ENCODE measurements around the gene NOTCH3. TPM values are rescaled to one million over a fixed set of nuclear protein-coding genes. Genes with fewer than 3 reads are reported as not detected.

The NOTCH3 gene
- total RNA-seq, 1 experiment from 2014 or later: 153 TPM

DNA sequence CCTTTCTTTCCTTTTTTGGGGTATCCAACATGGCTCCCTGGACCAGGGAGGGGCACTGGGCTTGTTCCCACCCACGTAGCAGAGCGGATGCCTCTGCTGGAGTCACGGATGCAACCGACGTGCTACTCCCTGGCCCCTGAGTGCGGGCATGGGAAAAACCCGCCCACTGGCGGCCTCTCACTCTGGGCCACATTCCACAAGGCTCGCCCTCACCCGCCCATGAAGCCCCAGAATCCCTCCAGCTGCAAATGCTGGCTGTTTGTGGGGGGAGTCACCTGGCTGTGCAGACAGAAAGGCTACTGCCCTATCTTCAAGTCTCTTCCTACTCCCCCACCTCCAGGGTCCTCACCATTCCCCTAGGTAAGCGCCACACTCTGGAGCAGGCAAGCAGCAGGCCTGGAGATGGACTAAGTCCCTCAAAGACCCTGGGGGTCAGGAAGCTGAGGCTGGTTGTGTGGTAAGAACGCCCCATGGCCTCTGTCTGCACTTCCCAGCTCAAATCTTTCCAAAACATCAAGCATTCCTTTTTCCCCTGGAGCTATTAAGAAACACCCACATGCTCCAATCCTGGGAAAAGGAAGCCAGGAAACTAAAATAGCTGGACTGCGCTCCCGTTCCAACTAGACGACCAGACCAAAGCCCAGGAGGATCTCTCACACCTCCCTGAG lies 49.3 kb upstream of the NOTCH3 start:
- ATAC-seq (no peak), DNase-seq (ENCODE audit: low spot score) (no peak)
- no peak overlapping the region for H3K4me3 Mint-ChIP-seq
- H3K27ac Mint-ChIP-seq: no peak overlapping the region
- no peaks in the 10 kb centered on the region for H3K9me3 Mint-ChIP-seq
- ChIA-PET CTCF (interaction anchor here (0.8 to 4.6 kb wide), 15 partner anchors 9 to 202 kb away, joined by 3 to 61 read pairs (median 9); partner anchors contain the start of genes AKAP8 and EPHX3), POLR2A (interaction anchor here (0.6 to 1.1 kb wide), 2 partner anchors 17 kb away, joined by 3 to 4 read pairs; no protein-coding TSS in a partner anchor)
- H3K27me3 Mint-ChIP-seq (ENCODE audit: low read depth): no peaks in the 10 kb centered on the region
- TF ChIP-seq, protein P1, sequence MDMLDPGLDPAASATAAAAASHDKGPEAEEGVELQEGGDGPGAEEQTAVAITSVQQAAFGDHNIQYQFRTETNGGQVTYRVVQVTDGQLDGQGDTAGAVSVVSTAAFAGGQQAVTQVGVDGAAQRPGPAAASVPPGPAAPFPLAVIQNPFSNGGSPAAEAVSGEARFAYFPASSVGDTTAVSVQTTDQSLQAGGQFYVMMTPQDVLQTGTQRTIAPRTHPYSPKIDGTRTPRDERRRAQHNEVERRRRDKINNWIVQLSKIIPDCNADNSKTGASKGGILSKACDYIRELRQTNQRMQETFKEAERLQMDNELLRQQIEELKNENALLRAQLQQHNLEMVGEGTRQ (CRISPR knock-in tag; IDR thresholded peaks at IDR 0.05): no peak
- TF ChIP-seq ESRRA (CRISPR knock-in tag; IDR thresholded peaks at IDR 0.05; ENCODE audit: borderline replicate concordance): no peak
- no peak for TF ChIP-seq HMGA2 (CRISPR knock-in tag; IDR thresholded peaks at IDR 0.05)
- no peak for TF ChIP-seq GABPB1 (CRISPR knock-in tag; IDR thresholded peaks at IDR 0.05)
- TF ChIP-seq, protein P2, sequence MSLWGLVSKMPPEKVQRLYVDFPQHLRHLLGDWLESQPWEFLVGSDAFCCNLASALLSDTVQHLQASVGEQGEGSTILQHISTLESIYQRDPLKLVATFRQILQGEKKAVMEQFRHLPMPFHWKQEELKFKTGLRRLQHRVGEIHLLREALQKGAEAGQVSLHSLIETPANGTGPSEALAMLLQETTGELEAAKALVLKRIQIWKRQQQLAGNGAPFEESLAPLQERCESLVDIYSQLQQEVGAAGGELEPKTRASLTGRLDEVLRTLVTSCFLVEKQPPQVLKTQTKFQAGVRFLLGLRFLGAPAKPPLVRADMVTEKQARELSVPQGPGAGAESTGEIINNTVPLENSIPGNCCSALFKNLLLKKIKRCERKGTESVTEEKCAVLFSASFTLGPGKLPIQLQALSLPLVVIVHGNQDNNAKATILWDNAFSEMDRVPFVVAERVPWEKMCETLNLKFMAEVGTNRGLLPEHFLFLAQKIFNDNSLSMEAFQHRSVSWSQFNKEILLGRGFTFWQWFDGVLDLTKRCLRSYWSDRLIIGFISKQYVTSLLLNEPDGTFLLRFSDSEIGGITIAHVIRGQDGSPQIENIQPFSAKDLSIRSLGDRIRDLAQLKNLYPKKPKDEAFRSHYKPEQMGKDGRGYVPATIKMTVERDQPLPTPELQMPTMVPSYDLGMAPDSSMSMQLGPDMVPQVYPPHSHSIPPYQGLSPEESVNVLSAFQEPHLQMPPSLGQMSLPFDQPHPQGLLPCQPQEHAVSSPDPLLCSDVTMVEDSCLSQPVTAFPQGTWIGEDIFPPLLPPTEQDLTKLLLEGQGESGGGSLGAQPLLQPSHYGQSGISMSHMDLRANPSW (CRISPR knock-in tag; conservative IDR thresholded peaks at IDR 0.05; ENCODE audit: low read depth): no peak
- no peak for TF ChIP-seq TCF7 (CRISPR knock-in tag; IDR thresholded peaks at IDR 0.05; ENCODE audit: low read depth)
- no peak for TF ChIP-seq FOXK1 (CRISPR knock-in tag; IDR thresholded peaks at IDR 0.05)
- TF ChIP-seq FOXJ3 (CRISPR knock-in tag; IDR thresholded peaks at IDR 0.05; ENCODE audit: borderline replicate concordance): no peak
- TF ChIP-seq, protein P3, sequence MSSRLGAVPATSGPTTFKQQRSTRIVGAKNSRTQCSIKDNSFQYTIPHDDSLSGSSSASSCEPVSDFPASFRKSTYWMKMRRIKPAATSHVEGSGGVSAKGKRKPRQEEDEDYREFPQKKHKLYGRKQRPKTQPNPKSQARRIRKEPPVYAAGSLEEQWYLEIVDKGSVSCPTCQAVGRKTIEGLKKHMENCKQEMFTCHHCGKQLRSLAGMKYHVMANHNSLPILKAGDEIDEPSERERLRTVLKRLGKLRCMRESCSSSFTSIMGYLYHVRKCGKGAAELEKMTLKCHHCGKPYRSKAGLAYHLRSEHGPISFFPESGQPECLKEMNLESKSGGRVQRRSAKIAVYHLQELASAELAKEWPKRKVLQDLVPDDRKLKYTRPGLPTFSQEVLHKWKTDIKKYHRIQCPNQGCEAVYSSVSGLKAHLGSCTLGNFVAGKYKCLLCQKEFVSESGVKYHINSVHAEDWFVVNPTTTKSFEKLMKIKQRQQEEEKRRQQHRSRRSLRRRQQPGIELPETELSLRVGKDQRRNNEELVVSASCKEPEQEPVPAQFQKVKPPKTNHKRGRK (CRISPR knock-in tag; IDR thresholded peaks at IDR 0.05; ENCODE audit: borderline replicate concordance): no peak
- TF ChIP-seq ZNF396 (CRISPR knock-in tag; IDR thresholded peaks at IDR 0.05; ENCODE audit: borderline replicate concordance): no peak
- no peak for TF ChIP-seq SMAD4 (CRISPR knock-in tag; IDR thresholded peaks at IDR 0.05)
- TF ChIP-seq ZNF263 (CRISPR knock-in tag; IDR thresholded peaks at IDR 0.05; ENCODE audit: low read depth): no peak
- TF ChIP-seq RORB (CRISPR knock-in tag; IDR thresholded peaks at IDR 0.05): no peak
- TF ChIP-seq CREM (CRISPR knock-in tag; IDR thresholded peaks at IDR 0.05): no peak
- TF ChIP-seq, protein P4, sequence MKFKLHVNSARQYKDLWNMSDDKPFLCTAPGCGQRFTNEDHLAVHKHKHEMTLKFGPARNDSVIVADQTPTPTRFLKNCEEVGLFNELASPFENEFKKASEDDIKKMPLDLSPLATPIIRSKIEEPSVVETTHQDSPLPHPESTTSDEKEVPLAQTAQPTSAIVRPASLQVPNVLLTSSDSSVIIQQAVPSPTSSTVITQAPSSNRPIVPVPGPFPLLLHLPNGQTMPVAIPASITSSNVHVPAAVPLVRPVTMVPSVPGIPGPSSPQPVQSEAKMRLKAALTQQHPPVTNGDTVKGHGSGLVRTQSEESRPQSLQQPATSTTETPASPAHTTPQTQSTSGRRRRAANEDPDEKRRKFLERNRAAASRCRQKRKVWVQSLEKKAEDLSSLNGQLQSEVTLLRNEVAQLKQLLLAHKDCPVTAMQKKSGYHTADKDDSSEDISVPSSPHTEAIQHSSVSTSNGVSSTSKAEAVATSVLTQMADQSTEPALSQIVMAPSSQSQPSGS (CRISPR knock-in tag; IDR thresholded peaks at IDR 0.05; ENCODE audit: borderline replicate concordance, low read depth): no peak
- TF ChIP-seq RELA (CRISPR knock-in tag; IDR thresholded peaks at IDR 0.05; ENCODE audit: borderline replicate concordance): no peak
- TF ChIP-seq, protein P5, sequence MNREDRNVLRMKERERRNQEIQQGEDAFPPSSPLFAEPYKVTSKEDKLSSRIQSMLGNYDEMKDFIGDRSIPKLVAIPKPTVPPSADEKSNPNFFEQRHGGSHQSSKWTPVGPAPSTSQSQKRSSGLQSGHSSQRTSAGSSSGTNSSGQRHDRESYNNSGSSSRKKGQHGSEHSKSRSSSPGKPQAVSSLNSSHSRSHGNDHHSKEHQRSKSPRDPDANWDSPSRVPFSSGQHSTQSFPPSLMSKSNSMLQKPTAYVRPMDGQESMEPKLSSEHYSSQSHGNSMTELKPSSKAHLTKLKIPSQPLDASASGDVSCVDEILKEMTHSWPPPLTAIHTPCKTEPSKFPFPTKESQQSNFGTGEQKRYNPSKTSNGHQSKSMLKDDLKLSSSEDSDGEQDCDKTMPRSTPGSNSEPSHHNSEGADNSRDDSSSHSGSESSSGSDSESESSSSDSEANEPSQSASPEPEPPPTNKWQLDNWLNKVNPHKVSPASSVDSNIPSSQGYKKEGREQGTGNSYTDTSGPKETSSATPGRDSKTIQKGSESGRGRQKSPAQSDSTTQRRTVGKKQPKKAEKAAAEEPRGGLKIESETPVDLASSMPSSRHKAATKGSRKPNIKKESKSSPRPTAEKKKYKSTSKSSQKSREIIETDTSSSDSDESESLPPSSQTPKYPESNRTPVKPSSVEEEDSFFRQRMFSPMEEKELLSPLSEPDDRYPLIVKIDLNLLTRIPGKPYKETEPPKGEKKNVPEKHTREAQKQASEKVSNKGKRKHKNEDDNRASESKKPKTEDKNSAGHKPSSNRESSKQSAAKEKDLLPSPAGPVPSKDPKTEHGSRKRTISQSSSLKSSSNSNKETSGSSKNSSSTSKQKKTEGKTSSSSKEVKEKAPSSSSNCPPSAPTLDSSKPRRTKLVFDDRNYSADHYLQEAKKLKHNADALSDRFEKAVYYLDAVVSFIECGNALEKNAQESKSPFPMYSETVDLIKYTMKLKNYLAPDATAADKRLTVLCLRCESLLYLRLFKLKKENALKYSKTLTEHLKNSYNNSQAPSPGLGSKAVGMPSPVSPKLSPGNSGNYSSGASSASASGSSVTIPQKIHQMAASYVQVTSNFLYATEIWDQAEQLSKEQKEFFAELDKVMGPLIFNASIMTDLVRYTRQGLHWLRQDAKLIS (CRISPR knock-in tag; IDR thresholded peaks at IDR 0.05; ENCODE audit: borderline replicate concordance): no peak
- no peak for TF ChIP-seq TP53 (CRISPR knock-in tag; IDR thresholded peaks at IDR 0.05)
- no peak for TF ChIP-seq GRHL2 (CRISPR knock-in tag; IDR thresholded peaks at IDR 0.05; ENCODE audit: insufficient replicate concordance, severe bottlenecking)
- H3K36me3 Mint-ChIP-seq: peaks cover 52% of the 10 kb centered on the region
- H3K4me1 Mint-ChIP-seq: peaks cover 16% of the 10 kb centered on the region

Measured in WTC11 (cell line).